Measurements from ENCODE around the gene AHCY. TPM values are rescaled to one million over a fixed set of nuclear protein-coding genes. Genes with fewer than 3 reads are reported as not detected.

AHCY gene
- polyA plus RNA-seq, 1 donor from 2014 or later, result 37.1 TPM

DNA sequence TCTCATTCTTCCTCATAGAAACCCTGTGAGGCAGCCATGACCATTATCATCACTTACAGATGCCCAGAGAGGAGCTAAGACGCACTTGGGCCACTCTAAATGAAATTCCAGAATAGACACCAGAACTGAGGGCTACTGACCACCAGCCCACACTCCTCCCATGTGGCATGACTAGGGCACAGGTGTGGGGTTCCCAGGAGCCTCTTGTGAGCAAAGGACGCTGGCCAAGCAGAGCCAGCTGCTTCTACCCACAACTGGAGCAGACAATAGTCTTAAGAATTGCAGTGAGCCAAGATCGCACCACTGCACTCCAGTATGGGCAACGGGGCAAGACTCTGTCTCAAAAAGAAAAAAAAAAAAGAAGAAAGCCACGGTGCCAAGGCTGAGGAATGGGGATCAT, 10.0 kb downstream of the AHCY start:
- H2AFZ ChIP-seq (ENCODE audit: low read depth, low read length), result no peak overlapping the region
- H3K9me3 ChIP-seq (ENCODE audit: low read length), result no peaks in the 10 kb centered on the region
- TF ChIP-seq EZH2 (IDR thresholded peaks at IDR 0.05; ENCODE audit: borderline replicate concordance, insufficient read depth, low read length, poor library complexity, severe bottlenecking), result no peak
- TF ChIP-seq SMC3 (conservative IDR thresholded peaks at IDR 0.05; ENCODE audit: poor library complexity), result no peak
- no peak for TF ChIP-seq MXI1 (conservative IDR thresholded peaks at IDR 0.05; ENCODE audit: poor library complexity, severe bottlenecking)
- no peak for TF ChIP-seq RAD21 (conservative IDR thresholded peaks at IDR 0.05)
- TF ChIP-seq POLR2AphosphoS5 (IDR thresholded peaks at IDR 0.05), result no peak
- TF ChIP-seq, protein P1, sequence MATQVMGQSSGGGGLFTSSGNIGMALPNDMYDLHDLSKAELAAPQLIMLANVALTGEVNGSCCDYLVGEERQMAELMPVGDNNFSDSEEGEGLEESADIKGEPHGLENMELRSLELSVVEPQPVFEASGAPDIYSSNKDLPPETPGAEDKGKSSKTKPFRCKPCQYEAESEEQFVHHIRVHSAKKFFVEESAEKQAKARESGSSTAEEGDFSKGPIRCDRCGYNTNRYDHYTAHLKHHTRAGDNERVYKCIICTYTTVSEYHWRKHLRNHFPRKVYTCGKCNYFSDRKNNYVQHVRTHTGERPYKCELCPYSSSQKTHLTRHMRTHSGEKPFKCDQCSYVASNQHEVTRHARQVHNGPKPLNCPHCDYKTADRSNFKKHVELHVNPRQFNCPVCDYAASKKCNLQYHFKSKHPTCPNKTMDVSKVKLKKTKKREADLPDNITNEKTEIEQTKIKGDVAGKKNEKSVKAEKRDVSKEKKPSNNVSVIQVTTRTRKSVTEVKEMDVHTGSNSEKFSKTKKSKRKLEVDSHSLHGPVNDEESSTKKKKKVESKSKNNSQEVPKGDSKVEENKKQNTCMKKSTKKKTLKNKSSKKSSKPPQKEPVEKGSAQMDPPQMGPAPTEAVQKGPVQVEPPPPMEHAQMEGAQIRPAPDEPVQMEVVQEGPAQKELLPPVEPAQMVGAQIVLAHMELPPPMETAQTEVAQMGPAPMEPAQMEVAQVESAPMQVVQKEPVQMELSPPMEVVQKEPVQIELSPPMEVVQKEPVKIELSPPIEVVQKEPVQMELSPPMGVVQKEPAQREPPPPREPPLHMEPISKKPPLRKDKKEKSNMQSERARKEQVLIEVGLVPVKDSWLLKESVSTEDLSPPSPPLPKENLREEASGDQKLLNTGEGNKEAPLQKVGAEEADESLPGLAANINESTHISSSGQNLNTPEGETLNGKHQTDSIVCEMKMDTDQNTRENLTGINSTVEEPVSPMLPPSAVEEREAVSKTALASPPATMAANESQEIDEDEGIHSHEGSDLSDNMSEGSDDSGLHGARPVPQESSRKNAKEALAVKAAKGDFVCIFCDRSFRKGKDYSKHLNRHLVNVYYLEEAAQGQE (IDR thresholded peaks at IDR 0.05; ENCODE audit: borderline replicate concordance), result no peak
- TF ChIP-seq TAF1 (IDR thresholded peaks at IDR 0.05; ENCODE audit: low read depth), result no peak
- TF ChIP-seq, protein P2, sequence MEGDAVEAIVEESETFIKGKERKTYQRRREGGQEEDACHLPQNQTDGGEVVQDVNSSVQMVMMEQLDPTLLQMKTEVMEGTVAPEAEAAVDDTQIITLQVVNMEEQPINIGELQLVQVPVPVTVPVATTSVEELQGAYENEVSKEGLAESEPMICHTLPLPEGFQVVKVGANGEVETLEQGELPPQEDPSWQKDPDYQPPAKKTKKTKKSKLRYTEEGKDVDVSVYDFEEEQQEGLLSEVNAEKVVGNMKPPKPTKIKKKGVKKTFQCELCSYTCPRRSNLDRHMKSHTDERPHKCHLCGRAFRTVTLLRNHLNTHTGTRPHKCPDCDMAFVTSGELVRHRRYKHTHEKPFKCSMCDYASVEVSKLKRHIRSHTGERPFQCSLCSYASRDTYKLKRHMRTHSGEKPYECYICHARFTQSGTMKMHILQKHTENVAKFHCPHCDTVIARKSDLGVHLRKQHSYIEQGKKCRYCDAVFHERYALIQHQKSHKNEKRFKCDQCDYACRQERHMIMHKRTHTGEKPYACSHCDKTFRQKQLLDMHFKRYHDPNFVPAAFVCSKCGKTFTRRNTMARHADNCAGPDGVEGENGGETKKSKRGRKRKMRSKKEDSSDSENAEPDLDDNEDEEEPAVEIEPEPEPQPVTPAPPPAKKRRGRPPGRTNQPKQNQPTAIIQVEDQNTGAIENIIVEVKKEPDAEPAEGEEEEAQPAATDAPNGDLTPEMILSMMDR (IDR thresholded peaks at IDR 0.05; ENCODE audit: poor library complexity, severe bottlenecking), result no peak
- TF ChIP-seq EP300 (conservative IDR thresholded peaks at IDR 0.05; ENCODE audit: poor library complexity, severe bottlenecking), result no peak
- no peaks in the 10 kb centered on the region for H3F3A ChIP-seq (ENCODE audit: insufficient read depth, low read length, poor library complexity, severe bottlenecking)
- H3K27me3 ChIP-seq (ENCODE audit: insufficient read depth, low read depth, low read length), result no peaks in the 10 kb centered on the region
- H3K9ac ChIP-seq (ENCODE audit: low read length), result no peak overlapping the region
- H3K4me3 ChIP-seq (ENCODE audit: low read length), result no peak overlapping the region
- no peaks in the 10 kb centered on the region for H3K9me2 ChIP-seq (ENCODE audit: insufficient read depth, low read length)
- H3K27ac ChIP-seq (ENCODE audit: low read length), result no peak overlapping the region
- H3K79me2 ChIP-seq (replicated peaks; ENCODE audit: insufficient read depth, low read length), result no peaks in the 10 kb centered on the region
- no peak overlapping the region for H3K4me2 ChIP-seq (ENCODE audit: low read length)
- no peaks in the 10 kb centered on the region for H3K36me3 ChIP-seq (ENCODE audit: insufficient read depth, low read length)
- H4K20me1 ChIP-seq (ENCODE audit: insufficient read depth), result no peaks in the 10 kb centered on the region

DNA sequence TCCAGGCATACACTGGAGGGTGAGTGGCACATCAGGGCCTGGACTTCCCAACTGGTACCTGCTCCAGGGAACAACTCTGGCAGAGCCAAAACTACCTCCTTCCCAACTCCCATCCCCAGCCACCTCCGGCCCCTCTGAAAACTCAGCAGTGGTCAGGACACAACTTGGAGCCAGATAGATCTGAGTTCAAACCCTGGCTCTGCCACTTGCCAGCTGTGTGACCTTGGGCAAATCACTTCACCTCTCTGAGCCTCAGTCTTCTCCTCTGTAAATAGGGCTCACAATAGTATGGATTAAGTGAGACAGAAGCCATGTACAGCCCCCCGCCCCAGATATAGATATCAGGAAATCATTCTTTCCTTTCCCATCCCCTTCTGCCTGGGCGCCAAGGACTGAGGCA, 10.7 kb downstream of the AHCY start:
- Histone ChIP-seq H3F3A (ENCODE audit: insufficient read depth, low read length, poor library complexity, severe bottlenecking) (no peaks in the 10 kb centered on the region), H3K9me2 (ENCODE audit: insufficient read depth, low read length) (no peaks in the 10 kb centered on the region), H3K79me2 (replicated peaks; ENCODE audit: insufficient read depth, low read length) (no peaks in the 10 kb centered on the region), H2AFZ (ENCODE audit: low read depth, low read length) (no peak overlapping the region), H4K20me1 (ENCODE audit: insufficient read depth) (no peaks in the 10 kb centered on the region), H3K4me2 (ENCODE audit: low read length) (no peak overlapping the region), H3K27ac (ENCODE audit: low read length) (no peak overlapping the region), H3K36me3 (ENCODE audit: insufficient read depth, low read length) (no peaks in the 10 kb centered on the region), H3K27me3 (ENCODE audit: insufficient read depth, low read depth, low read length) (no peaks in the 10 kb centered on the region), H3K4me3 (ENCODE audit: low read length) (no peak overlapping the region), H3K9ac (ENCODE audit: low read length) (no peak overlapping the region), H3K9me3 (ENCODE audit: low read length) (no peaks in the 10 kb centered on the region)
- TF ChIP-seq, protein P1 (IDR thresholded peaks at IDR 0.05; ENCODE audit: borderline replicate concordance), result no peak
